ENCODE measurements around the gene PMP22.
"Not testable (repeated sequence)": the region's sequence is repeated elsewhere in the genome, so short reads cannot be mapped to it uniquely, and the experiment has no call there.

The PMP22 gene

GRCh38 chr17:15200574-15200973, 64.6 kb downstream of the PMP22 start:
- DNase-seq, result not testable (repeated sequence)

- no peak for DNase-seq
Measured at GRCh38 chr17:15197229-15197628, 67.9 kb downstream of the PMP22 start.

GRCh38 chr17:15194859-15195277, 70.3 kb downstream of the PMP22 start:
- DNase-seq, result no peak

GRCh38 chr17:15185625-15185991, 79.5 kb downstream of the PMP22 start:
- DNase-seq, result no peak

GRCh38 chr17:15184872-15185624, 80.1 kb downstream of the PMP22 start:
- no peak for DNase-seq

- no peak for DNase-seq
Measured at GRCh38 chr17:15181816-15182215, 83.3 kb downstream of the PMP22 start.

GRCh38 chr17:15181333-15181732, 83.8 kb downstream of the PMP22 start:
- no peak for DNase-seq

- no peak for DNase-seq
Measured at GRCh38 chr17:15180121-15180561, 85.0 kb downstream of the PMP22 start.
